ENCODE measurements around the gene DCAF10.

DCAF10 gene

DNA sequence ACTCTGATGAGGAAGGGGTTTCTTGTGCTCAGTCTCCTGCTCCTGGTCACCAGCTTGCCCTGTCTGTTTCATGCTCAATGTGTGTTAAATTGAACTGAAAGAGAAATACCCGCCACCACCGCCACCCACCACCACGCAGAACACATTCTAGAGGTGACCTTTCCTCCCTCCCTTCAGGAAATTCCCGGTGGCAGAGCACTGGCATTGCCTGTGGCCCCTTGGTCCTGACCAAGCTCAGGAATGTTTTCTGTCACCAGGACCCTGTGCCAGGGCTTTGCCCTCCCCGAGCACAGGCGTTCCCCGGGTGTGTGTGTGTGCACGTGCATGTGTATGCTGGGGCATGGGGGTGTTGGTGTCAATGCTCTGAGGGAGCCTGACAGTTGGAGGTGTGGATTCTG, 113.6 kb downstream of the DCAF10 start:
- H3K9me3 ChIP-seq: no peaks in the 10 kb centered on the region

DNA sequence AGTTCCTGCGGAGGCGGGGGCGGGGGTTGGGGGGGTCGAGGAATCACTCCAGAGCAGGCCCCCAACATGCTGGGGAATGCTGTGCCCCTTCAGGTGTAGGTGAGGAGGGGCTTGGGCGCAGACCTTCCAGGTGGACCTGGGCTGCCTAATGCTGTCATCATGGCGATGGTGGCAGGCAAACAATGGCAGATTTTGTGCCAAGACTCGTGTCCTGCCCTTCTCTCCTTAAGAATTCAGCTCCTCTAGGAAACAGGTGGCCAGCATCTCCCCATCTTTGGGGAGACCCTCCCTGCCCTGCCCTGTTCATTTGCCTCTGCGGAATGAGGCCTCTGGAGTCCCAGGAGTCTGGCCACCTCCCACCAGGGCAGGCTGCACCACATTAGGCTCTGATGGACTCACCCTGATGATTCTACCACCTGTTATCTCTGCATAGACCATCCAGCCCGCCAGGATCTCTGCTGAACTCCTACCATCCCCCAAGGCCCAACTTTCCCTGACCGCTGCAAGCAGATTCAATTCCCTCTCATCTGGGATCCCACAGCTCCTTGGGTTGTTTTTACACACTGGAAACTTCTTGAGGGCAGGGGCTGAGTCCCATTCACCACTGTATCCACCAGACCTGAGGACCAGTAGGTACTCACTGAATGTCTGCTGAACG, 114.2 kb downstream of the DCAF10 start:
- Histone ChIP-seq H3K27me3 (no peaks in the 10 kb centered on the region), H3K27ac (no peak overlapping the region), H3K36me3 (no peaks in the 10 kb centered on the region), H3K9me3 (no peaks in the 10 kb centered on the region), H3K4me3 (ENCODE audit: low read depth in 1 of 2, low read length in 1 of 2) (no peak overlapping the region), H3K4me1 (ENCODE audit: control insufficient read depth in 1 of 2, insufficient read depth in 1 of 2, low read depth in 1 of 2, low read length in 1 of 2) (peaks cover 29 to 30% of the 10 kb centered on the region in 2 experiments)
- no peak for TF ChIP-seq CTCF (IDR thresholded peaks at IDR 0.05)

More for the DNA sequence above, 113.6 kb downstream of the DCAF10 start:
- Histone ChIP-seq H3K4me1 (ENCODE audit: control insufficient read depth in 1 of 2, insufficient read depth in 1 of 2, low read depth in 1 of 2, low read length in 1 of 2) (peaks cover 36% of the 10 kb centered on the region in 2 experiments), H3K36me3 (no peaks in the 10 kb centered on the region), H3K27ac (peak overlapping the region; percentile 87), H3K4me3 (ENCODE audit: low read depth in 1 of 2, low read length in 1 of 2) (no peak overlapping the region), H3K27me3 (no peaks in the 10 kb centered on the region)
- no peak for TF ChIP-seq CTCF (IDR thresholded peaks at IDR 0.05)

DNA sequence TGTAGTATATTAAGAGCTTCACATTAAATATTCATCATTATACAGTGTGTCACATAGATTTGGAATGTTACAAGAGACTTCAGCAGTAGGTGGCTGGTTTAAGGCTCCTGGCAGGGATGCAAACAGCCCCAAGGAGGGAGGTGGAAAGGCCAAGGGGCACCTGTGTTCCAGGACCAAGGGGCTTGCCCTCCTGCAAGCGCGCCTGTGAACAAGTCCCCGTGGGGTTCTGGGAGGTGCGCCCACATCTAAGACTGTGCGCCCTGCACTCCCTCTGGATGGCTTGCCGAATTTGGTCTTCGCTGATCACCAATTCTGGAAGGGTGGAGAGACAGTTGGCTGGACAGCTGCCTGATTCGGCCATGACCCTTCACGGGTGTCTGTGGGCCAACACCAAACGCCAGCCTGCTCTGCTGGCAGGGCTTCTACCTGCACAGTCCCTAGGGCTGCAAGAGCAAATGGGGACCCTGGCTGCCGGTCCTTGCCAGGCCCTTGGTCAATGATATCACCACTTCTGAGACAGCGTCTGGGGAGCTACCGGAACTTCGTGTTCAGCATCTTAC, 115.4 kb downstream of the DCAF10 start:
- TF ChIP-seq CTCF (IDR thresholded peaks at IDR 0.05): no peak
- no peaks in the 10 kb centered on the region for H3K36me3 ChIP-seq
- no peaks in the 10 kb centered on the region for H3K9me3 ChIP-seq
- H3K4me1 ChIP-seq (ENCODE audit: control insufficient read depth in 1 of 2, insufficient read depth in 1 of 2, low read depth in 1 of 2, low read length in 1 of 2): peaks cover 18 to 21% of the 10 kb centered on the region in 2 experiments
- no peaks in the 10 kb centered on the region for H3K27me3 ChIP-seq
- H3K27ac ChIP-seq: no peak overlapping the region
- no peak overlapping the region for H3K4me3 ChIP-seq (ENCODE audit: low read depth in 1 of 2, low read length in 1 of 2)

DNA sequence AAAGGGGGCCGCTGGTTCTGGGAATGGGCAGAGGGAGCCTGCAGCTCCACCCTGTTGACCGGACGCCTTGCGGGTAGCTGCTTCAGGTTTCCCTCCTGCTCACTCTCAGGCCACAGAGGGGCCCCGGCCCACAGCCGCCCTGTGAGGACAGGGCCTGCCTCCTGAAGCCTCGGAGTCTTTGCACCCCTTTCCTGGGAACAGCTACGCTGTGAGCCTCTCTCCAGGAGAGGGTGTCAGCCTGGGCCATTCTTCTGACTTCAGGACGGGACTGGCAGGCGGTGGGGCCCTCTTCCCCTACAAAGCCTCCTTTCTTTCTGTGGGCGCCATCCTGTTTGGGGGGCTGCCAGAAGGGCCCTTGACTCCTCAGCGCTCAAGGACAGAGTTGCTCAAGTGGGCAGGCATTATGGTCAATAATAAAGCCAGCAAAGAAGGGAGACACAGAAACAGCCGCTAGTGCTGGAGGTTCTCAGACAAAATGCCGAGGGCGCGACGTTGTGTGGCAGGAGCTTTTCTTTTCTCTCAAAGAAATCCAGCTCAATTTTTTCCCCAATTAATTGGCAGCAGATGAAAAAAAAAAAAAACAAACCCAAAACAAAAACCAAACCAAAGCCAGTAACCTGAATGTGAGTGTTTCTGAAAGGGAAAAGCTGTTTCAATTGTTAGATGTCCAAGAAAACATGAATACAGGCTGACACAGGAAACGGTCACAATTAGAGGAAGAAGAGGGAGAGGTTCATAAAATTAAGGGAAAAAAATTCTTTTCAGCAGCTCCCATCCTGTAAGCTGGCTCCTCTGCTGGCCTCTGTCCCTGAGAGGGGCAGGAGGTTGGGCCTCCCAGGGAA, 116.1 kb downstream of the DCAF10 start:
- Histone ChIP-seq H3K27me3 (no peaks in the 10 kb centered on the region), H3K27ac (no peak overlapping the region), H3K36me3 (no peaks in the 10 kb centered on the region), H3K4me1 (ENCODE audit: control insufficient read depth in 1 of 2, insufficient read depth in 1 of 2, low read depth in 1 of 2, low read length in 1 of 2) (peaks cover 11 to 14% of the 10 kb centered on the region in 2 experiments), H3K9me3 (no peaks in the 10 kb centered on the region), H3K4me3 (ENCODE audit: low read depth in 1 of 2, low read length in 1 of 2) (no peak overlapping the region)
- TF ChIP-seq CTCF (IDR thresholded peaks at IDR 0.05): no peak
